Tibial nerve (tissue), 4 donors: ENCODE measurements around the gene RBM15B. TPM values are rescaled to one million over a fixed set of nuclear protein-coding genes. Genes with fewer than 3 reads are reported as not detected.

Source experiments
- DNase-seq, 2 donors: peaks; one replicate each; pipeline ENCODE4 v3.0.0-alpha.2; 2019; ENCODE audit warnings: low spot score in 2 of 2
- H3K27ac ChIP-seq, 4 donors: fragments of 200-600 bp; sonication (generic) in 3 of 4; one replicate each; pipeline ENCODE4 v1.5.1; 2017 to 2019; ENCODE audit warnings: mild to moderate bottlenecking in 1 of 4
- H3K27me3 ChIP-seq, 2 donors: fragments of 200-600 bp; sonication (generic) in 1 of 2; one replicate each; pipeline versions ENCODE4 v1.5.1 to v1.6.0; 2017 to 2019
- H3K36me3 ChIP-seq, 3 donors: fragments of 200-600 bp; sonication (generic); one replicate each; pipeline ENCODE4 v1.5.1; 2018 to 2019
- H3K4me1 ChIP-seq, 4 donors: fragments of 200-600 bp; sonication (generic) in 3 of 4; one replicate each; pipeline ENCODE4 v1.5.1; 2017 to 2019
- H3K4me3 ChIP-seq, 4 donors: fragments of 200-600 bp; sonication (generic) in 3 of 4; one replicate each; pipeline ENCODE4 v1.5.1; 2017 to 2019; ENCODE audit warnings: mild to moderate bottlenecking in 1 of 4, moderate library complexity in 1 of 4
- H3K9me3 ChIP-seq, 4 donors: fragments of 200-600 bp; sonication (generic) in 3 of 4; one replicate each; pipeline ENCODE4 v1.5.1; 2017 to 2019
- CTCF ChIP-seq, 5 experiments: fragments of 200-600 bp in 3 of 5; fragments of 450-650 bp in 2 of 5; sonication (generic) in 3 of 5; IDR thresholded peaks; one replicate each; pipeline ENCODE4 v1.5.1; 2016 to 2019; ENCODE audit warnings: antibody characterized with exemption in 5 of 5, mild to moderate bottlenecking in 3 of 5, moderate library complexity in 2 of 5
- EP300 ChIP-seq, 2 donors: sonication (generic); formaldehyde crosslinking; IDR thresholded peaks; one replicate each; pipeline ENCODE4 v1.6.1; 2017; ENCODE audit warnings: antibody characterized with exemption in 2 of 2, mild to moderate bottlenecking in 1 of 2
- POLR2A ChIP-seq, 2 donors: fragments of 450-650 bp; IDR thresholded peaks; one replicate each; pipeline ENCODE4 v1.6.1; 2017; ENCODE audit warnings: antibody characterized with exemption in 2 of 2, mild to moderate bottlenecking in 2 of 2, moderate library complexity in 2 of 2
- WGBS, 2 donors: methylation state at CpG; one replicate each; pipeline ENCODE4 v1.1.5; 2018; 5-methylcytosine and 5-hydroxymethylcytosine counted together
- total RNA-seq, 4 donors: library from RNA; depleted of rRNA; stranded (reverse); fragments of >200 nt; gene quantifications; one replicate each; pipeline ENCODE4 v1.1.0, GENCODE V29; 2016

The RBM15B gene
- total RNA-seq, 4 donors from 2014 or later: 22.6 to 32.4 (median 26.0) TPM

GRCh38 chr3:51408813-51409212 lies 17.7 kb downstream of the RBM15B start:
- Histone ChIP-seq H3K36me3 (peaks cover 0 to 61% (median 3%) of the 10 kb centered on the region in 3 donors), H3K27ac (no peak overlapping the region), H3K4me1 (no peaks in the 10 kb centered on the region), H3K9me3 (no peaks in the 10 kb centered on the region), H3K27me3 (no peaks in the 10 kb centered on the region), H3K4me3 (no peak overlapping the region)
- no peak for TF ChIP-seq POLR2A (IDR thresholded peaks at IDR 0.05)
- TF ChIP-seq CTCF (IDR thresholded peaks at IDR 0.05): no peak
- no peak for TF ChIP-seq EP300 (IDR thresholded peaks at IDR 0.05)
- WGBS, 2 donors: 37 to 74% methylated on average over 2 of the region's 2 CpGs
- DNase-seq: no peak

GRCh38 chr3:51422211-51422610 lies 31.1 kb downstream of the RBM15B start:
- H3K27me3 ChIP-seq: no peaks in the 10 kb centered on the region
- peaks cover 0 to 84% (median 4%) of the 10 kb centered on the region in 3 donors for H3K36me3 ChIP-seq
- no peak overlapping the region for H3K27ac ChIP-seq
- WGBS, 2 donors: 93 to 97% methylated on average over 3 of the region's 3 CpGs
- H3K4me3 ChIP-seq: no peak overlapping the region
- TF ChIP-seq CTCF (IDR thresholded peaks at IDR 0.05) (no peak), EP300 (IDR thresholded peaks at IDR 0.05) (no peak), POLR2A (IDR thresholded peaks at IDR 0.05) (no peak)
- H3K4me1 ChIP-seq: no peaks in the 10 kb centered on the region
- H3K9me3 ChIP-seq: no peaks in the 10 kb centered on the region
- no peak for DNase-seq

- no peak for DNase-seq
- Histone ChIP-seq H3K4me3 (no peak overlapping the region), H3K4me1 (no peaks in the 10 kb centered on the region), H3K36me3 (peaks cover 2 to 87% (median 11%) of the 10 kb centered on the region in 3 donors), H3K9me3 (no peaks in the 10 kb centered on the region), H3K27ac (no peak overlapping the region), H3K27me3 (no peaks in the 10 kb centered on the region)
- WGBS, 2 donors: 92 to 93% methylated on average over 4 of the region's 4 CpGs
- TF ChIP-seq CTCF (IDR thresholded peaks at IDR 0.05): no peak
- no peak for TF ChIP-seq POLR2A (IDR thresholded peaks at IDR 0.05)
- no peak for TF ChIP-seq EP300 (IDR thresholded peaks at IDR 0.05)
Observed at GRCh38 chr3:51426921-51427320, 35.8 kb downstream of the RBM15B start.

- DNase-seq: no peak
- WGBS, 2 donors: 95 to 96% methylated on average over 3 of the region's 3 CpGs
- TF ChIP-seq POLR2A (IDR thresholded peaks at IDR 0.05): no peak
- no peak for TF ChIP-seq EP300 (IDR thresholded peaks at IDR 0.05)
- TF ChIP-seq CTCF (IDR thresholded peaks at IDR 0.05): no peak
- no peaks in the 10 kb centered on the region for H3K4me1 ChIP-seq
- no peaks in the 10 kb centered on the region for H3K9me3 ChIP-seq
- H3K27me3 ChIP-seq: no peaks in the 10 kb centered on the region
- H3K27ac ChIP-seq: no peak overlapping the region
- H3K4me3 ChIP-seq: no peak overlapping the region
- peaks cover 0 to 87% (median 11%) of the 10 kb centered on the region in 3 donors for H3K36me3 ChIP-seq
Observed at GRCh38 chr3:51429138-51429537, 38.1 kb downstream of the RBM15B start.

GRCh38 chr3:51434110-51434509 lies 43.0 kb downstream of the RBM15B start:
- Histone ChIP-seq H3K4me1 (no peaks in the 10 kb centered on the region), H3K27ac (no peak overlapping the region), H3K27me3 (no peaks in the 10 kb centered on the region), H3K4me3 (no peak overlapping the region), H3K36me3 (peaks cover 0 to 67% (median 3%) of the 10 kb centered on the region in 3 donors), H3K9me3 (no peaks in the 10 kb centered on the region)
- no peak for DNase-seq
- TF ChIP-seq CTCF (IDR thresholded peaks at IDR 0.05) (no peak), POLR2A (IDR thresholded peaks at IDR 0.05) (no peak), EP300 (IDR thresholded peaks at IDR 0.05) (no peak)
- 93 to 95% methylated on average over 5 of the region's 5 CpGs for WGBS, 2 donors
